DOHH2 (cell line): ENCODE measurements around the gene LSP1.

Experiments used
- EZH2phosphoT487 ChIP-seq: fragments of 200-600 bp; sonication (generic); IDR thresholded peaks from 2 replicates; pipeline ENCODE4 v1.6.1; 2017; ENCODE audit warnings: borderline replicate concordance, mild to moderate bottlenecking, antibody characterized with exemption, low read length, moderate library complexity, mixed read lengths
- TF ChIP-seq, protein P1 (sequence below): fragments of 200-600 bp; sonication (generic); IDR thresholded peaks from one replicate; pipeline ENCODE4 v1.5.1; 2014; ENCODE audit warnings: antibody characterized with exemption, mild to moderate bottlenecking, low read depth, low read length; ENCODE audit not compliant: poor library complexity, severe bottlenecking

DNA sequence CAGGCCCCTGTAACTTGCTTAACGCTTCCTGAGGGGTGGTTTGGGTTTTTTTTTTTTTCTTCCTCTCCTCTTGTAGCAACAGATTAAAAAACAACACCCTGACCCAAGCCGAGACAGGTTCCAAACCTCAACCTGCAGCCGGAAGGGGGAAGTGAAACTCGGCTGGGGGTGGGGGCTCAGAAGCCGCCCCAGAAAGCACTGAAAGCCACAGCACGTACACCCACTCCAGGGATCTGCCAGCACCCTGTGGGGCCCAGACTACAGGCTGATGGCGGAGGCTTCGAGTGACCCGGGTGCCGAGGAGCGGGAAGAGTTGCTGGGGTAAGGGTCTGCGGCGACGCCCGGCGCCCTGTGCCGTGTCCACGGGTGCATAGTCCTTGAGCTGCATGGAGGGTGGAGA is at the start of gene LSP1:
- TF ChIP-seq, protein P1, sequence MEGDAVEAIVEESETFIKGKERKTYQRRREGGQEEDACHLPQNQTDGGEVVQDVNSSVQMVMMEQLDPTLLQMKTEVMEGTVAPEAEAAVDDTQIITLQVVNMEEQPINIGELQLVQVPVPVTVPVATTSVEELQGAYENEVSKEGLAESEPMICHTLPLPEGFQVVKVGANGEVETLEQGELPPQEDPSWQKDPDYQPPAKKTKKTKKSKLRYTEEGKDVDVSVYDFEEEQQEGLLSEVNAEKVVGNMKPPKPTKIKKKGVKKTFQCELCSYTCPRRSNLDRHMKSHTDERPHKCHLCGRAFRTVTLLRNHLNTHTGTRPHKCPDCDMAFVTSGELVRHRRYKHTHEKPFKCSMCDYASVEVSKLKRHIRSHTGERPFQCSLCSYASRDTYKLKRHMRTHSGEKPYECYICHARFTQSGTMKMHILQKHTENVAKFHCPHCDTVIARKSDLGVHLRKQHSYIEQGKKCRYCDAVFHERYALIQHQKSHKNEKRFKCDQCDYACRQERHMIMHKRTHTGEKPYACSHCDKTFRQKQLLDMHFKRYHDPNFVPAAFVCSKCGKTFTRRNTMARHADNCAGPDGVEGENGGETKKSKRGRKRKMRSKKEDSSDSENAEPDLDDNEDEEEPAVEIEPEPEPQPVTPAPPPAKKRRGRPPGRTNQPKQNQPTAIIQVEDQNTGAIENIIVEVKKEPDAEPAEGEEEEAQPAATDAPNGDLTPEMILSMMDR: no peak
- TF ChIP-seq EZH2phosphoT487: no peak
